Measurements from ENCODE around the gene AP5Z1.

Gene AP5Z1

GRCh38 chr7:4830176-4830575, 54.8 kb downstream of the AP5Z1 start:
- TF ChIP-seq POLR2A (IDR thresholded peaks at IDR 0.05; ENCODE audit: extremely low read depth, insufficient read length) (no peak), MAX (IDR thresholded peaks at IDR 0.05; ENCODE audit: low read depth, low read length) (peak; percentile 76), CTCF (IDR thresholded peaks at IDR 0.05; ENCODE audit: low read depth, low read length) (peak; percentile 100), MYC (IDR thresholded peaks at IDR 0.05; ENCODE audit: low read depth, low read length) (no peak)
- no peak overlapping the region for H3K4me3 ChIP-seq (ENCODE audit: low read depth, low read length)
- peak; percentile 89 for DNase-seq (ENCODE audit: low read depth)

GRCh38 chr7:4831723-4832495, 56.5 kb downstream of the AP5Z1 start:
- H3K4me3 ChIP-seq (ENCODE audit: low read depth, low read length), result no peak overlapping the region
- DNase-seq (ENCODE audit: low read depth), result no peak
- TF ChIP-seq MYC (IDR thresholded peaks at IDR 0.05; ENCODE audit: low read depth, low read length) (no peak), MAX (IDR thresholded peaks at IDR 0.05; ENCODE audit: low read depth, low read length) (no peak), CTCF (IDR thresholded peaks at IDR 0.05; ENCODE audit: low read depth, low read length) (no peak), POLR2A (IDR thresholded peaks at IDR 0.05; ENCODE audit: extremely low read depth, insufficient read length) (no peak)

- no peak for DNase-seq (ENCODE audit: low read depth)
- TF ChIP-seq CTCF (IDR thresholded peaks at IDR 0.05; ENCODE audit: low read depth, low read length) (no peak), MAX (IDR thresholded peaks at IDR 0.05; ENCODE audit: low read depth, low read length) (no peak), POLR2A (IDR thresholded peaks at IDR 0.05; ENCODE audit: extremely low read depth, insufficient read length) (no peak), MYC (IDR thresholded peaks at IDR 0.05; ENCODE audit: low read depth, low read length) (no peak)
- H3K4me3 ChIP-seq (ENCODE audit: low read depth, low read length), result no peak overlapping the region
Measured at GRCh38 chr7:4832711-4833110, 57.3 kb downstream of the AP5Z1 start.

GRCh38 chr7:4833176-4833575, 57.8 kb downstream of the AP5Z1 start:
- DNase-seq (ENCODE audit: low read depth), result no peak
- H3K4me3 ChIP-seq (ENCODE audit: low read depth, low read length), result no peak overlapping the region
- TF ChIP-seq MYC (IDR thresholded peaks at IDR 0.05; ENCODE audit: low read depth, low read length) (no peak), POLR2A (IDR thresholded peaks at IDR 0.05; ENCODE audit: extremely low read depth, insufficient read length) (no peak), MAX (IDR thresholded peaks at IDR 0.05; ENCODE audit: low read depth, low read length) (no peak), CTCF (IDR thresholded peaks at IDR 0.05; ENCODE audit: low read depth, low read length) (no peak)

- H3K4me3 ChIP-seq (ENCODE audit: low read depth, low read length), result no peak overlapping the region
- TF ChIP-seq MYC (IDR thresholded peaks at IDR 0.05; ENCODE audit: low read depth, low read length), result no peak
- no peak for DNase-seq (ENCODE audit: low read depth)
Measured at GRCh38 chr7:4833691-4834600, 58.5 kb downstream of the AP5Z1 start.

Measured in NB4 (cell line).